Left lung (tissue), 10 donors: ENCODE measurements around the gene GPR25. TPM values are rescaled to one million over a fixed set of nuclear protein-coding genes. Genes with fewer than 3 reads are reported as not detected.

ENCODE experiments used
- ATAC-seq: fragments of 200-7000 bp; cut with Tn5 transposase; one replicate; pipeline ENCODE4 v1.9.1; 2020; ENCODE audit warnings: moderate library complexity
- DNase-seq, 4 donors: peaks; one replicate each; pipeline ENCODE4 v3.0.0-alpha.2; 2013 to 2020
- H3K27ac ChIP-seq, 2 donors: fragments of 200-600 bp; sonication (generic) in 1 of 2; one replicate each; pipeline versions ENCODE4 v1.5.0 to v1.8.0; 2020 to 2021
- H3K27me3 ChIP-seq, 2 donors: fragments of 200-600 bp; sonication (generic) in 1 of 2; one replicate each; pipeline versions ENCODE4 v1.5.0 to v1.8.0; 2020 to 2021
- H3K36me3 ChIP-seq, 2 donors: fragments of 200-600 bp; sonication (generic) in 1 of 2; one replicate each; pipeline versions ENCODE4 v1.5.0 to v1.8.0; 2020 to 2021
- H3K4me1 ChIP-seq, 2 donors: fragments of 200-600 bp; one replicate each; pipeline ENCODE4 v1.8.0; 2021
- H3K4me3 ChIP-seq, 2 donors: fragments of 200-600 bp; sonication (generic) in 1 of 2; one replicate each; pipeline versions ENCODE4 v1.5.0 to v1.8.0; 2020 to 2021; ENCODE audit warnings: mild to moderate bottlenecking in 1 of 2
- H3K9me3 ChIP-seq, 2 donors: fragments of 200-600 bp; sonication (generic) in 1 of 2; one replicate each; pipeline versions ENCODE4 v1.5.0 to v1.8.0; 2020 to 2021
- CTCF ChIP-seq, 2 donors: fragments of 200-600 bp; sonication (generic) in 1 of 2; IDR thresholded peaks; one replicate each; pipeline versions ENCODE4 v1.5.0 to v1.8.0; 2021; ENCODE audit warnings: antibody characterized with exemption in 2 of 2
- intact Hi-C, 2 donors: fragments of 100-400 bp; cut with DNase I; formaldehyde crosslinking; loops; one replicate each; pipeline versions ENCODE4 v1.11.2 to v1.14.2; 2022
- polyA plus RNA-seq, 6 donors: library from polyadenylated mRNA; unstranded; fragments of 120-200 nt; gene quantifications; one replicate each; pipeline ENCODE4 v1.2.1, GENCODE V29; 2013; ENCODE audit not compliant: insufficient read length in 6 of 6
- total RNA-seq, 2 donors: library from RNA; stranded (reverse); fragmentation: NEBNext Ultra II Directional; extraction: Animal tissue kit (Norgen Biotek cat#: 25700); gene quantifications; one replicate each; pipeline ENCODE4 v1.2.1, GENCODE V29; 2021
- donor health status: DM: no; HTN: yes; CAD: no.
- donor health status: DM: no; HTN: no; CAD: no.

Gene GPR25
- total and polyA plus RNA-seq, 8 donors = 0.26 to 0.52 TPM; not detected in 6

GRCh38 chr1:200873116-200873670 lies 412 bp downstream of the GPR25 start:
- peak in 2 of 4 donors; percentile 47 to 80 for DNase-seq
- ATAC-seq = peak; percentile 62
- H3K36me3 ChIP-seq = no peaks in the 10 kb centered on the region
- H3K27ac ChIP-seq = no peak overlapping the region
- no peaks in the 10 kb centered on the region for H3K9me3 ChIP-seq
- peaks cover 32 to 81% of the 10 kb centered on the region in 2 donors for H3K27me3 ChIP-seq
- peak overlapping the region in 1 of 2 donors; percentile 16 for H3K4me3 ChIP-seq
- peaks cover 12 to 18% of the 10 kb centered on the region in 2 donors for H3K4me1 ChIP-seq
- TF ChIP-seq CTCF (IDR thresholded peaks at IDR 0.05) = no peak
- intact Hi-C loops = no loop called here

DNA sequence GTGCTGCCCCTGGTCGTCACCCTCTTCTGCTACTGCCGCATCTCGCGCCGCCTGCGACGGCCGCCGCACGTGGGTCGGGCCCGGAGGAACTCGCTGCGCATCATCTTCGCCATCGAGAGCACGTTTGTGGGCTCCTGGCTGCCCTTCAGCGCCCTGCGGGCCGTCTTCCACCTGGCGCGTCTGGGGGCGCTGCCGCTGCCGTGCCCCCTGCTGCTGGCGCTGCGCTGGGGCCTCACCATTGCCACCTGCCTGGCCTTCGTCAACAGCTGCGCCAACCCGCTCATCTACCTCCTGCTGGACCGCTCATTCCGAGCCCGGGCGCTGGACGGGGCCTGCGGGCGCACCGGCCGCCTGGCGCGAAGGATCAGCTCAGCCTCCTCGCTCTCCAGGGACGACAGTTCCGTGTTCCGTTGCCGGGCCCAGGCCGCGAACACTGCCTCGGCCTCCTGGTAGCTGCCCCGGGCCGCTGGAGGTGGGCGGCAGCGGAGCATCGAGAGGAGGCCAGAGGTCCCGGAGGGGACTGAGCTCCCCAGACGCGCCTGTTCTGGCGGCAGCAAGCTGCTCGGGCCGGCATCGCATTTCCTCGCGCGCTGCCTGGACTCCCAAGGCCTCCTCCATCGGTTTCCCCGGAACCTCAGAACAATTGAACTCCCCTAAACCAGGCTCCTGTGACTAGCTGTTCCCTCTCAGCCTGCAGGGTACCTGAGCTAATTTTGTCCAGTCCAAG lies 1.1 kb downstream of the GPR25 start:
- peak in 1 of 4 donors; percentile 80 for DNase-seq
- Histone ChIP-seq H3K4me3 (peak overlapping the region in 1 of 2 donors; percentile 16), H3K4me1 (peaks cover 12 to 18% of the 10 kb centered on the region in 2 donors), H3K27ac (no peak overlapping the region), H3K27me3 (peaks cover 32 to 79% of the 10 kb centered on the region in 2 donors), H3K9me3 (no peaks in the 10 kb centered on the region), H3K36me3 (no peaks in the 10 kb centered on the region)
- ATAC-seq = peak; percentile 31
- intact Hi-C loops = no loop called here
- no peak for TF ChIP-seq CTCF (IDR thresholded peaks at IDR 0.05)

GRCh38 chr1:200874694-200875093 lies 1.9 kb downstream of the GPR25 start:
- peaks cover 32 to 71% of the 10 kb centered on the region in 2 donors for H3K27me3 ChIP-seq
- no peak overlapping the region for H3K4me3 ChIP-seq
- no peak overlapping the region for H3K27ac ChIP-seq
- DNase-seq = no peak
- H3K9me3 ChIP-seq = no peaks in the 10 kb centered on the region
- H3K4me1 ChIP-seq = peaks cover 12 to 18% of the 10 kb centered on the region in 2 donors
- TF ChIP-seq CTCF (IDR thresholded peaks at IDR 0.05) = no peak
- H3K36me3 ChIP-seq = no peaks in the 10 kb centered on the region
- no peak for ATAC-seq
- intact Hi-C loops = no loop called here

- Histone ChIP-seq H3K36me3 (no peaks in the 10 kb centered on the region), H3K4me1 (peaks cover 12 to 18% of the 10 kb centered on the region in 2 donors), H3K9me3 (no peaks in the 10 kb centered on the region), H3K4me3 (no peak overlapping the region), H3K27ac (no peak overlapping the region), H3K27me3 (peaks cover 32 to 63% of the 10 kb centered on the region in 2 donors)
- DNase-seq (no peak), ATAC-seq (no peak)
- no peak for TF ChIP-seq CTCF (IDR thresholded peaks at IDR 0.05)
- intact Hi-C loops = no loop called here
These were observed 2.6 kb downstream of the GPR25 start for GRCh38 chr1:200875416-200875815.

- Histone ChIP-seq H3K4me3 (no peak overlapping the region), H3K27ac (no peak overlapping the region), H3K4me1 (peaks cover 12 to 18% of the 10 kb centered on the region in 2 donors), H3K36me3 (no peaks in the 10 kb centered on the region), H3K9me3 (no peaks in the 10 kb centered on the region), H3K27me3 (peaks cover 32 to 50% of the 10 kb centered on the region in 2 donors)
- DNase-seq = no peak
- no peak for ATAC-seq
- intact Hi-C loops = no loop called here
- TF ChIP-seq CTCF (IDR thresholded peaks at IDR 0.05) = no peak
These were observed 4.2 kb downstream of the GPR25 start for GRCh38 chr1:200877010-200877409.
